GM18867 (cell line): ENCODE data around the gene FBXL13.

Experiments
- ATAC-seq: cut with Tn5 transposase; IDR thresholded peaks from one replicate; pipeline ENCODE4 v1.9.1; 2021; ENCODE audit warnings: mild to moderate bottlenecking, moderate library complexity; ENCODE audit not compliant: unreplicated experiment

Gene FBXL13

DNA sequence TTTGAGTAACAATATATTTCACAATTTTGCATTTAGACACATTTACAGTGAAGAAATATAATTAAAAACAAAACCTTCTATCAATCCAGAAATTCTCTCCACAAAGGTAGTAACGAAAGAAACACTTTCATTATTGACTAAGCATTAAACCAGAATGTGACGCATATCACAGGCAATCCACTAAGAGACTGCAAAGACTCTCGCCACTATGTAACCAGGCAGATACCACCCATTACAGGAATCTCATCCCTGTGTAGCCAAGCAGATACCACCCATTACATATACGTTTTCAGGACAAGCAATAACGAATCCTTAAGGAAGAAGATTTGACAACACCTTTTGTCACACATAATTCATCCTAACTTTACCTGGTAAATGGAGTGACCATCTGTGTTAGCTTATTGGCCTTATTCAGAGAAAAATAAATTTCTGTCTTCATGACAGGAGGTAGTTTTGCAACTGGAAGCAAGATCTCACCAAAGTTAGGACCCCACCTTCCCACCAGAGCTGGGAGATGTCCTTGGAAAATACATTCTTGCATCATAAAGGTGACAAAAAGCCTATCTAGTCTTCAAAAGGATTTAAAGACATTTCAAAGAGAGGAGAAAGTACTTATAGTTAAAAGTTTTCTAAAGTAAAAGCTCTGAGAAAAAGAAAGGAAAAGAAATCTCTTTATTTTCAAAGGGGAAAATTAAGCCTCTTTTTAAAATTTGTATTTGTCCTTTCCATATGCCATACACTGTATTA is 131.0 kb downstream of the FBXL13 start:
- no peak for ATAC-seq

DNA sequence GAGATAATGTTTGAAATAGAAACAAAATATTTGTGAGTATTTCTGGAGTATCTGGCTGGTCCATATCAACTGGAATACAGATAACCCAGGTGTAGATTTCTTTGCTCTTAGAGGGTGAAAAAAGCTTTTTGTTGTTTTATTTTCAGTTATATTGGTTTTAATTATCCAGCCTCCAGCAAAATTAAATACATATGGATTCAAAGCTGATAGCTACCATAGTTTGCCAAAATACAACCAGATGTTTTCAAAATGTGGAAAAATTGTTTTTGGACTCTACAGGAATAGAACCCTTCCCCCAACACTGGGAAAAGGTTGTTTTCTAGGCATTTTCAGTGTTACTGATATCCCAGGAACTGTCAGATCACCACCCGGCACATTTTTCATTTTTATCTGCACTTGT is 131.7 kb downstream of the FBXL13 start:
- ATAC-seq = no peak

GRCh38 chr7:102942181-102942866 is 132.3 kb downstream of the FBXL13 start:
- ATAC-seq = no peak

- ATAC-seq = no peak
Measured at GRCh38 chr7:102938679-102939078, 135.9 kb downstream of the FBXL13 start.

GRCh38 chr7:102935450-102936115 is 139.0 kb downstream of the FBXL13 start:
- ATAC-seq = no peak

GRCh38 chr7:102934701-102935100 is 139.9 kb downstream of the FBXL13 start:
- ATAC-seq = no peak

DNA sequence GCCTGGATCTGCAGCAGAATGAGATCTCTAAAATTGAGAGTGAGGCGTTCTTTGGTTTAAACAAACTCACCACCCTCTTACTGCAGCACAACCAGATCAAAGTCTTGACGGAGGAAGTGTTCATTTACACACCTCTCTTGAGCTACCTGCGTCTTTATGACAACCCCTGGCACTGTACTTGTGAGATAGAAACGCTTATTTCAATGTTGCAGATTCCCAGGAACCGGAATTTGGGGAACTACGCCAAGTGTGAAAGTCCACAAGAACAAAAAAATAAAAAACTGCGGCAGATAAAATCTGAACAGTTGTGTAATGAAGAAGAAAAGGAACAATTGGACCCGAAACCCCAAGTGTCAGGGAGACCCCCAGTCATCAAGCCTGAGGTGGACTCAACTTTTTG is 140.4 kb downstream of the FBXL13 start:
- ATAC-seq = no peak

GRCh38 chr7:102933763-102934162 is 140.8 kb downstream of the FBXL13 start:
- ATAC-seq = no peak

GRCh38 chr7:102931757-102932156 is 142.8 kb downstream of the FBXL13 start:
- ATAC-seq = no peak

DNA sequence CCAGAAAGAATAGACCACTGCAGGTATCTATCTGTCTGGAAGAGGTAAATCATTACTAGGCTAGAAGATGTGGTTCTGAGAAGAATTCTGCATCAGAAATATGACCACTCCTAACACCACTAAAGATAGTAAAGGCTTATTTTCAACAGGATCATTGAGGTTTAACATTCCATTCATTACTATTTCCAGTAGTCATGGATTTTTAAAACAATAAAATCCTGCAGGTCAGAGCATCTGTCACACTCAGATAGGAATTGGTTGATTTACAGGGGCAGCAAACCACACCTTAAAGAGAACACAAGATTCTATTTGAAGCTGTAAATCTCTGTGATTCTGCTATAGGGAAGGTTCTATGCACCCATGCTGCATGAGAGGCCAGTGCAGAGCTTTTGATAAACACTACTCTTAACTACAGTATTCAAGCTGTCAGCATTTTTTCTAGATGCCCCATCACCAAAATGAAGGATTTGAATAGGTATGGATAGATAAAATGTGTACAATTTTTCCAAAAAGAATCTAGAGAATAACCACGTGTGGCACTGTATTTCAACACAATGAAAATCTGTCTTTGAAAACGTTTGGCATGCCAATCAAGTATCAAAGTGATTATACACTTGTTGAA is 147.2 kb downstream of the FBXL13 start:
- no peak for ATAC-seq

- no peak for ATAC-seq
Measured at GRCh38 chr7:102926783-102927140, 147.8 kb downstream of the FBXL13 start.

DNA sequence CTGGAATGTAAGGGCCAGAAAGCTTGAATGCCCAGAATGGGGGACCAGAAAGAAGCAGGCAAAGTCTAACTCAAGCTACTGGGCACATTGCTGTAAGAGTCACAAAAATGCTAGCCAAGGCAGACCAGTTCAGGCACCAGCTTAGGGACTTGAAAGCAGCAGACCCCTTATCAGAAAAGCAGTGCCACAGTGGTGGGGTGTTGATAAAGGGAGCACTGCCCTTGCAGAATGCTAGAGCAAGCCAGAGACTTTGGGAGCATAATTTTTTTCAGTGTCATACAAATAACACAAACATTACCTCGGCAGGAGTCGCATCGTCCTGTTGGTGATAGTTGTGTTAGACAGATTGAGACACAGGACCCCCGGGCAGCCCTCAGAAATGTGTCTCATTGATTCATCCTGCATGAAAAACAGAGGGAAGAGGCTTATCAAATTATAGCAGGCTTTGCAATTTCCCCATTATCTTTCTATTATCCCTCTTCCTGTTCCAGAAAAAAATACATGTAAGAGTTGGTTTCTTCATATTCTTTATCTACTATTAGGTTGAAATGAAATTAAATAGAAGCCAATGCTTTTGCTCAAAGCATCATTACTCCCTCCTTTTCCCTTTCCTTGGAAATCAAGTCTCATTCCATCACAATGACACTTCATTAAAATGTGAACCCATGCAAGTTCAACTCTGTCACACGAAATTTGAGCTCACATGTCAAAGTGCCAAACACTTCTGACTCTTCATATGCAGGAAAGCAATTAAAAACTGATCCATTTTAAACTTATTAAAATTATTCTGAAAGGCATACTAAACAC is 148.4 kb downstream of the FBXL13 start:
- no peak for ATAC-seq

DNA sequence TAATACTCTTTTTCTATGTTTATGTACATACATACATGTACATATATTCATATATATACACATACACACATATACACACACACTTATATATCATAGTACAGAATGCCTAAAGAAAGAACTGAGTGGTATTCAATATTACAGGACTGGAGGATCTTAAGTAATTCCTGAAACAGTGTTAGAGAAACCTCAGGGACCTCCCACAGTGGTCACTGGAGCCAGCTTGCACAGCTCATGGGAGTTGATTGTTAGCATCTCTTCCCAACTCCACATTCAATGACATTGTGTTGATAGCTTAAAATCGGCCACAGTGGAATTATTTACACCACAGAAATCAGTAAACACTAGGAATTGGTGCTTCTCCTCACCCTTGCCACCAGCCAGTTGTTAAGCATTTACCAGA is 155.8 kb downstream of the FBXL13 start:
- ATAC-seq = no peak

- ATAC-seq = no peak
Measured at GRCh38 chr7:102917436-102918353, 156.9 kb downstream of the FBXL13 start.

GRCh38 chr7:102916881-102917280 is 157.7 kb downstream of the FBXL13 start:
- no peak for ATAC-seq

DNA sequence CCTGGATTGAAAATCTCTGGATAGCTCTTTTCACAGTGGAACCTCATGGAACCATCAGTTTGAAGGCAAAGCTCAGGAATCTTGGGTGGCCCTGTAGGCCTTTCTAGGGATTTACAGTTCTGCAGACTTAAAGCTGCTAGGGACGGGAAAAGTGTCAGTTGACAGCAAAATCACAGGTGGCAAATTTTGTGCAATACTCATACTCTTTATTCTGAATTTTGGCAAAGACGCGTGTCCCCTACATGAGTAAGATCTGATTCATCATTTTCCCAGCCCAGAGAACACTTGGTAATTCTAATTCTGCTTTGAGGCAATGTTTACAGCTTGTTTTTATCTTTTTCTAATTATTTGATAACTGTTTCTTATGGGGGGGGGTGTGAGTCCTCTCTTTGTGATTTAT is 158.2 kb downstream of the FBXL13 start:
- ATAC-seq = no peak

GRCh38 chr7:102914585-102914984 is 160.0 kb downstream of the FBXL13 start:
- ATAC-seq = no peak

DNA sequence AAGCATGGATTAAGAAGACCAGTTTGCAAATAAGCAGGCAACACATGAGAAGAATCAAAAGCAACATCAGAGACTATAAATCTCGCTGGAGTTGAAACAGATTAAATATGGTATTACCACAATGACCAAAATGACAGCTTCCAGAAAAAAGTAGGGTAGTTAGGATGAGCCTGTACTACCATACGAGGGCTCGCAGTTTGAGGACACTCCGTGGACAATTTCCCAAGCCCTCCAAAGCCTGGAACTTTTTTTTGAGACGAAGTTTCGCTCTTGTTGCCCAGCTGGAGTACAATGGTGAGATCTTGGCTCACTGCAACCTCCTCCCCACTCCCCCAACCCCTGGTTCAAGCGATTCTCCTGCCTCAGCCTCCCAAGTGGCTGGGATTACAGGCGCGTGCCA is 160.8 kb downstream of the FBXL13 start:
- no peak for ATAC-seq

GRCh38 chr7:102912742-102913141 is 161.9 kb downstream of the FBXL13 start, which contains the start of gene LRRC17:
LRRC17 (plus strand) TSS chr7:102913000; CDS start chr7:102933914, 20,914 bp downstream.
- ATAC-seq = no peak

DNA sequence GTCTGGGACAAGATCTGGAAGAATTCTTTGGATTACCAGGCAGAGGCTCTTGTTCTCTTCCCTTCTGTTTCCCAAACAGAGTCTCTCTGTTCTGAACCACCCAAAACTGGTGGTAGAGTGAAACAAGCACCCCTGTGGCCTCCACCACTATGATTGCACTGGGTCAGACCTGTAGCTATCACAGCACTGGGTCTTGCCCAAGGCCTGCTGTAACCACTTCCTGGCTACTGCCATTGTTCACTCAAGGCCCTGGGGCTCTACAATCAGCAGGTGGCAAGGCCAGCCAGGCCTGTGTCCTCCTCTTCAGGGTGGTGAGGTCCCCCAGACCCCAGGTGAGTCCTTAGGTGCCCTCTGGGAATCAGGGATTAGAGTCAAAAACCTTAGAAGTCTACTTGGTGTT is 165.9 kb downstream of the FBXL13 start:
- no peak for ATAC-seq
